Duodenal mucosa (tissue), 2 donors: ENCODE data around the gene PGS1.

Experiments
- H3K27ac ChIP-seq: one replicate; pipeline ENCODE4 v1.7.0; 2013; ENCODE audit warnings: low read depth, low read length
- H3K27me3 ChIP-seq, 2 donors: one replicate each; pipeline ENCODE4 v1.7.0; 2013; ENCODE audit warnings: low read length in 2 of 2, control low read depth in 1 of 2; ENCODE audit not compliant: insufficient read depth in 2 of 2, control insufficient read depth in 1 of 2
- H3K36me3 ChIP-seq, 2 donors: one replicate each; pipeline ENCODE4 v1.7.0; 2013; ENCODE audit warnings: low read length in 2 of 2, control low read depth in 1 of 2; ENCODE audit not compliant: insufficient read depth in 2 of 2, control insufficient read depth in 1 of 2
- H3K4me1 ChIP-seq, 2 donors: one replicate each; pipeline ENCODE4 v1.7.0; 2013; ENCODE audit warnings: low read length in 2 of 2, control low read depth in 1 of 2; ENCODE audit not compliant: insufficient read depth in 2 of 2, control insufficient read depth in 1 of 2
- H3K4me3 ChIP-seq, 2 donors: one replicate each; pipeline ENCODE4 v1.7.0; 2013; ENCODE audit warnings: low read length in 2 of 2, low read depth in 1 of 2
- H3K9ac ChIP-seq, 2 donors: one replicate each; pipeline ENCODE4 v1.7.0; 2013; ENCODE audit warnings: low read length in 2 of 2, low read depth in 1 of 2
- H3K9me3 ChIP-seq, 2 donors: one replicate each; pipeline ENCODE4 v1.7.0; 2013; ENCODE audit warnings: low read length in 2 of 2, control low read depth in 1 of 2; ENCODE audit not compliant: control insufficient read depth in 1 of 2

The PGS1 gene

GRCh38 chr17:78416791-78417530 is 38.5 kb downstream of the PGS1 start:
- no peaks in the 10 kb centered on the region for H3K27me3 ChIP-seq
- H3K9ac ChIP-seq, result peak overlapping the region in 1 of 2 donors; percentile 42
- peaks cover 9 to 34% of the 10 kb centered on the region in 2 donors for H3K36me3 ChIP-seq
- H3K4me1 ChIP-seq, result peaks cover 61 to 68% of the 10 kb centered on the region in 2 donors
- H3K9me3 ChIP-seq, result no peaks in the 10 kb centered on the region
- peak overlapping the region; percentile 81 for H3K27ac ChIP-seq
- no peak overlapping the region for H3K4me3 ChIP-seq

GRCh38 chr17:78417531-78417909 is 39.1 kb downstream of the PGS1 start:
- H3K4me3 ChIP-seq, result no peak overlapping the region
- no peaks in the 10 kb centered on the region for H3K27me3 ChIP-seq
- H3K9me3 ChIP-seq, result no peaks in the 10 kb centered on the region
- no peak overlapping the region for H3K9ac ChIP-seq
- peaks cover 55 to 62% of the 10 kb centered on the region in 2 donors for H3K4me1 ChIP-seq
- H3K27ac ChIP-seq, result peak overlapping the region; percentile 81
- H3K36me3 ChIP-seq, result peaks cover 9 to 37% of the 10 kb centered on the region in 2 donors

- peaks cover 9 to 37% of the 10 kb centered on the region in 2 donors for H3K36me3 ChIP-seq
- no peak overlapping the region for H3K27ac ChIP-seq
- no peaks in the 10 kb centered on the region for H3K9me3 ChIP-seq
- H3K9ac ChIP-seq, result no peak overlapping the region
- H3K27me3 ChIP-seq, result no peaks in the 10 kb centered on the region
- H3K4me3 ChIP-seq, result no peak overlapping the region
- H3K4me1 ChIP-seq, result peaks cover 47 to 52% of the 10 kb centered on the region in 2 donors
These were observed 40.0 kb downstream of the PGS1 start for GRCh38 chr17:78418326-78419026.

- no peak overlapping the region for H3K9ac ChIP-seq
- no peaks in the 10 kb centered on the region for H3K27me3 ChIP-seq
- no peak overlapping the region for H3K27ac ChIP-seq
- H3K4me3 ChIP-seq, result no peak overlapping the region
- no peaks in the 10 kb centered on the region for H3K9me3 ChIP-seq
- H3K36me3 ChIP-seq, result peaks cover 21 to 53% of the 10 kb centered on the region in 2 donors
- H3K4me1 ChIP-seq, result peaks cover 32 to 37% of the 10 kb centered on the region in 2 donors
These were observed 41.7 kb downstream of the PGS1 start for GRCh38 chr17:78419970-78420815.

GRCh38 chr17:78421084-78421533 is 42.7 kb downstream of the PGS1 start:
- H3K9me3 ChIP-seq, result no peaks in the 10 kb centered on the region
- no peaks in the 10 kb centered on the region for H3K27me3 ChIP-seq
- peaks cover 23 to 59% of the 10 kb centered on the region in 2 donors for H3K36me3 ChIP-seq
- H3K9ac ChIP-seq, result peak overlapping the region in 1 of 2 donors; percentile 25
- peaks cover 28 to 31% of the 10 kb centered on the region in 2 donors for H3K4me1 ChIP-seq
- no peak overlapping the region for H3K27ac ChIP-seq
- H3K4me3 ChIP-seq, result no peak overlapping the region

GRCh38 chr17:78421534-78422266 is 43.3 kb downstream of the PGS1 start:
- Histone ChIP-seq H3K4me3 (no peak overlapping the region), H3K4me1 (peaks cover 22 to 25% of the 10 kb centered on the region in 2 donors), H3K9me3 (no peaks in the 10 kb centered on the region), H3K27ac (no peak overlapping the region), H3K9ac (peak overlapping the region in 1 of 2 donors; percentile 25), H3K36me3 (peaks cover 28 to 65% of the 10 kb centered on the region in 2 donors), H3K27me3 (no peaks in the 10 kb centered on the region)

- H3K9me3 ChIP-seq, result no peaks in the 10 kb centered on the region
- no peak overlapping the region for H3K4me3 ChIP-seq
- no peaks in the 10 kb centered on the region for H3K27me3 ChIP-seq
- H3K27ac ChIP-seq, result no peak overlapping the region
- no peak overlapping the region for H3K9ac ChIP-seq
- H3K4me1 ChIP-seq, result peaks cover 17 to 20% of the 10 kb centered on the region in 2 donors
- peaks cover 34 to 68% of the 10 kb centered on the region in 2 donors for H3K36me3 ChIP-seq
These were observed 43.8 kb downstream of the PGS1 start for GRCh38 chr17:78422267-78422605.

GRCh38 chr17:78422872-78423588 is 44.6 kb downstream of the PGS1 start:
- H3K4me3 ChIP-seq, result no peak overlapping the region
- H3K9me3 ChIP-seq, result no peaks in the 10 kb centered on the region
- no peaks in the 10 kb centered on the region for H3K27me3 ChIP-seq
- no peak overlapping the region for H3K27ac ChIP-seq
- peaks cover 35 to 69% of the 10 kb centered on the region in 2 donors for H3K36me3 ChIP-seq
- H3K9ac ChIP-seq, result no peak overlapping the region
- H3K4me1 ChIP-seq, result peaks cover 12 to 16% of the 10 kb centered on the region in 2 donors
